Measurements from ENCODE around the gene ABTB1. TPM values are rescaled to one million over a fixed set of nuclear protein-coding genes. Genes with fewer than 3 reads are reported as not detected.

ABTB1 gene
- total RNA-seq, 1 donor from 2014 or later = 11.8 TPM

DNA sequence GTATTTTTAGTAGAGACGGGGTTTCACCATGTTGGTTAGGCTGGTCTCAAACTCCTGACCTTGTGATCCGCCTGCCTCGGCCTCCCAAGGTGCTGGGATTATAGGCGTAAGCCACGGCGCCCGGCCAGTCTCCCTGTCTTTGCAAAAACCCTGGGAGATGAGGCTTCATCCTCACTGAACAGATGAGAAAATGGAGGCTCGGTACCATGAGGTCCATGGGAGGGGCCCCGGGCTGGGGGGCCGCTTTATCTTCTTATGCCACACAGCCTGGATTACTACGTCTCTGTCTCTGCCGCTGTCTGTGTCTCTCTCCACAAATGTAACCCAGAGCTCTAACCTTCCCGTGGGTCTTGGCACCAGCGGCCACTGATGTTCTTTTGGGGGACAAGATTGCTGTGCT is 39.1 kb downstream of the ABTB1 start:
- no peak overlapping the region for H3K27ac Mint-ChIP-seq (ENCODE audit: unreplicated experiment)
- TF ChIP-seq EZH2 (IDR thresholded peaks at IDR 0.05; ENCODE audit: insufficient read depth, low read length) = no peak
- TF ChIP-seq CTCF (IDR thresholded peaks at IDR 0.05; ENCODE audit: insufficient read depth, low read depth, low read length) = no peak

DNA sequence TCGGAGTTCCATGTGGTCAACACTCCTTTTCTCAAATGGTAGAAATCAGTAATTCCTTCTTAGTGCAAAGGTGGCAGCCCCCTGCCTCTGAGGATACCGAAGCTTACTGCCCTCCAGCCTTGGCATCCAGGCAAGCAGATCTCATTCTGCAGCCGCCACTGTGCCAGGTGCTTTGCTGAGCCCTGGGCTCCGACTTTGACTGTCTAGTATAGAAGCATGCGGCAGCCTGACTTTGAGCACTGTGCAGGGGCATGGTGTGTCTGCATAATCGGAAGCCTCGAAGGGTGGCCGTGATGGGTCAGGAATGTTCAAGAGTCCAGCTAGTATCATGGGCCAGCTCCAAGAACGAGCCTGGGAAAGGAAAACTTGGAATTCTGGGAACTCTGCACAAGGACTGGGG is 39.7 kb downstream of the ABTB1 start:
- H3K4me3 Mint-ChIP-seq (ENCODE audit: unreplicated experiment) = no peak overlapping the region
- FAIRE-seq (no peak), DNase-seq (ENCODE audit: low read depth) (no peak)
- Histone ChIP-seq H3K4me2 (ENCODE audit: low read length) (no peak overlapping the region), H3K27me3 (ENCODE audit: insufficient read depth, low read length) (no peaks in the 10 kb centered on the region), H3K4me3 (ENCODE audit: insufficient read depth, low read depth, low read length) (no peak overlapping the region), H3K9ac (ENCODE audit: low read length) (no peak overlapping the region), H2AFZ (ENCODE audit: low read depth, low read length) (no peak overlapping the region), H3K27ac (ENCODE audit: low read depth, low read length) (no peak overlapping the region), H3K36me3 (ENCODE audit: insufficient read depth, low read length) (no peaks in the 10 kb centered on the region), H3K79me2 (ENCODE audit: insufficient read depth, low read length) (no peaks in the 10 kb centered on the region), H4K20me1 (ENCODE audit: insufficient read depth, low read length) (no peaks in the 10 kb centered on the region), H3K4me1 (ENCODE audit: insufficient read depth, low read length) (peaks cover 10% of the 10 kb centered on the region), H3K9me3 (ENCODE audit: insufficient read depth, low read depth, low read length) (no peaks in the 10 kb centered on the region)
- H3K4me1 Mint-ChIP-seq (ENCODE audit: low read depth, unreplicated experiment) = peaks cover 4% of the 10 kb centered on the region
- peaks cover 15% of the 10 kb centered on the region for H3K36me3 Mint-ChIP-seq (ENCODE audit: low read depth, unreplicated experiment)
- no peaks in the 10 kb centered on the region for H3K9me3 Mint-ChIP-seq (ENCODE audit: unreplicated experiment)
- H3K27ac Mint-ChIP-seq (ENCODE audit: unreplicated experiment) = no peak overlapping the region
- no peak for TF ChIP-seq EZH2 (IDR thresholded peaks at IDR 0.05; ENCODE audit: insufficient read depth, low read length)
- TF ChIP-seq CTCF (IDR thresholded peaks at IDR 0.05; ENCODE audit: insufficient read depth, low read depth, low read length) = no peak
- peaks cover 11% of the 10 kb centered on the region for H3K27me3 Mint-ChIP-seq (ENCODE audit: low read depth, unreplicated experiment)

More for the DNA sequence above, 39.1 kb downstream of the ABTB1 start:
- H3K27ac ChIP-seq (ENCODE audit: low read depth, low read length) = no peak overlapping the region
- Mint-ChIP-seq H3K9me3 (ENCODE audit: unreplicated experiment) (no peaks in the 10 kb centered on the region), H3K27me3 (ENCODE audit: low read depth, unreplicated experiment) (peaks cover 11% of the 10 kb centered on the region), H3K4me1 (ENCODE audit: low read depth, unreplicated experiment) (peaks cover 4% of the 10 kb centered on the region), H3K36me3 (ENCODE audit: low read depth, unreplicated experiment) (peaks cover 15% of the 10 kb centered on the region), H3K4me3 (ENCODE audit: unreplicated experiment) (no peak overlapping the region)
- H3K4me3 ChIP-seq (ENCODE audit: insufficient read depth, low read depth, low read length) = no peak overlapping the region
- peaks cover 10% of the 10 kb centered on the region for H3K4me1 ChIP-seq (ENCODE audit: insufficient read depth, low read length)
- no peak overlapping the region for H3K4me2 ChIP-seq (ENCODE audit: low read length)
- H3K9me3 ChIP-seq (ENCODE audit: insufficient read depth, low read depth, low read length) = no peaks in the 10 kb centered on the region
- DNase-seq (ENCODE audit: low read depth) (no peak), FAIRE-seq (no peak)
- H3K79me2 ChIP-seq (ENCODE audit: insufficient read depth, low read length) = no peaks in the 10 kb centered on the region
- H4K20me1 ChIP-seq (ENCODE audit: insufficient read depth, low read length) = no peaks in the 10 kb centered on the region
- no peaks in the 10 kb centered on the region for H3K36me3 ChIP-seq (ENCODE audit: insufficient read depth, low read length)
- H3K27me3 ChIP-seq (ENCODE audit: insufficient read depth, low read length) = no peaks in the 10 kb centered on the region
- H3K9ac ChIP-seq (ENCODE audit: low read length) = no peak overlapping the region
- H2AFZ ChIP-seq (ENCODE audit: low read depth, low read length) = no peak overlapping the region

DNA sequence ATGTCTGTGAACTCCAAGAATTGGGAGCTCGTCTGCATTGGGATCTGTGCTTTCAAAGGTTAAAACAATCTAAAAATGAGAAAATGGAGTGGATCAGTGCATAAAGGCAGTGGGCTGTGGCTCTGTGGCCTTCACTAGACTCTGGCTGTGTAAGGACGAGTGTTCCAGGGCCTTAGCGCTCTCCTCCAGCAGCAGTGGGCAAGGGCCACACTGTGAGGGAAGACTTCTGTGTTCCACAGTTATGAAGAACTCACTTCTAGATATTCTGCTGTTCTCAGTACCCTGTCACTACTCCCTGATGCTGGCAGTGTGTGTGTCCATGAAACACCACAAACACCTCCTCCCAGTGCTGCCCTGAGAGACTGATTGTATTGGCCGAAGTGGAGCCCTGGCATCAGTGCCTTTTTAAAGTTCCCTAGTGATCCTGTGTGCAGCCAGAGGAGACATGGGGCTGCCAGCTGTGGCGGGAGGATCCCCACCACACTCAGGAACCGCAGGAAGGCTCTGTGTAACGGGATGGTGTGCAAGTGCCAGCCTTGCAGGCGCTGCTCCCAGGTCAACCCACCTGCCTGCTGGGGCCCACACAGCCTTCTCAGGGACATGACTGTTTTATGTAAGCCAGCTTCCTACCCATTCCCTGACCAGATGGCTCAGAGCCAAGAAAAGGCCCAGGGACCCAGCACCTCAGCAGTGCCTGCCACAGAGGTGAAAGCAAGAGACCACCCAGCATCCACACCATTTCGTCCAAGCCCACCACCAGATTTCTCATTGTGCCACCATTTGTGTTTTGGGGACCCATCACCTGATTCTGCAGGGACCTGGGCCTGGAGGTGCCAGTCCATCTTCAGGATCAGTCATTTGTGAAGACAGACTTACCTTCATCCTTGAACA is 40.4 kb downstream of the ABTB1 start:
- no peak overlapping the region for H3K4me2 ChIP-seq (ENCODE audit: low read length)
- no peak overlapping the region for H3K9ac ChIP-seq (ENCODE audit: low read length)
- H3K9me3 ChIP-seq (ENCODE audit: insufficient read depth, low read depth, low read length) = no peaks in the 10 kb centered on the region
- no peak overlapping the region for H3K4me3 Mint-ChIP-seq (ENCODE audit: unreplicated experiment)
- H3K36me3 ChIP-seq (ENCODE audit: insufficient read depth, low read length) = no peaks in the 10 kb centered on the region
- peaks cover 15% of the 10 kb centered on the region for H3K36me3 Mint-ChIP-seq (ENCODE audit: low read depth, unreplicated experiment)
- H3K4me1 Mint-ChIP-seq (ENCODE audit: low read depth, unreplicated experiment) = no peaks in the 10 kb centered on the region
- H3K79me2 ChIP-seq (ENCODE audit: insufficient read depth, low read length) = no peaks in the 10 kb centered on the region
- H3K4me1 ChIP-seq (ENCODE audit: insufficient read depth, low read length) = peaks cover 10% of the 10 kb centered on the region
- DNase-seq (ENCODE audit: low read depth) (no peak), FAIRE-seq (no peak)
- H3K27me3 Mint-ChIP-seq (ENCODE audit: low read depth, unreplicated experiment) = peaks cover 11% of the 10 kb centered on the region
- H3K27ac Mint-ChIP-seq (ENCODE audit: unreplicated experiment) = no peak overlapping the region
- no peaks in the 10 kb centered on the region for H4K20me1 ChIP-seq (ENCODE audit: insufficient read depth, low read length)
- H3K27ac ChIP-seq (ENCODE audit: low read depth, low read length) = no peak overlapping the region
- no peaks in the 10 kb centered on the region for H3K9me3 Mint-ChIP-seq (ENCODE audit: unreplicated experiment)
- TF ChIP-seq EZH2 (IDR thresholded peaks at IDR 0.05; ENCODE audit: insufficient read depth, low read length) = no peak
- no peak for TF ChIP-seq CTCF (IDR thresholded peaks at IDR 0.05; ENCODE audit: insufficient read depth, low read depth, low read length)
- H3K4me3 ChIP-seq (ENCODE audit: insufficient read depth, low read depth, low read length) = no peak overlapping the region
- no peaks in the 10 kb centered on the region for H3K27me3 ChIP-seq (ENCODE audit: insufficient read depth, low read length)
- no peak overlapping the region for H2AFZ ChIP-seq (ENCODE audit: low read depth, low read length)
